Neural progenitor cell (in vitro differentiated cells): ENCODE results near the gene TRAPPC12. TPM values are rescaled to one million over a fixed set of nuclear protein-coding genes. Genes with fewer than 3 reads are reported as not detected.

Experiments
- DNase-seq: peaks from one replicate; pipeline ENCODE4 v3.0.0-alpha.2; 2016; ENCODE audit warnings: low spot score
- H2AFZ ChIP-seq: fragments of 200-600 bp; sonication (generic); replicated peaks from 2 replicates; pipeline ENCODE4 v1.6.1; 2016; ENCODE audit warnings: antibody characterized with exemption
- H3F3A ChIP-seq: fragments of 200-600 bp; sonication (generic); 2 replicates; pipeline ENCODE4 v1.6.1; 2016; ENCODE audit warnings: antibody characterized with exemption, low read depth
- H3K27ac ChIP-seq: fragments of 200-600 bp; sonication (generic); 2 replicates; pipeline ENCODE4 v1.5.1; 2016; ENCODE audit warnings: mild to moderate bottlenecking
- H3K27me3 ChIP-seq: fragments of 200-600 bp; sonication (generic); 2 replicates; pipeline ENCODE4 v1.6.1; 2016; ENCODE audit warnings: mild to moderate bottlenecking, moderate library complexity
- H3K36me3 ChIP-seq: fragments of 200-600 bp; sonication (generic); 2 replicates; pipeline ENCODE4 v1.5.1; 2016
- H3K4me1 ChIP-seq: fragments of 200-600 bp; sonication (generic); 2 replicates; pipeline ENCODE4 v1.6.1; 2016; ENCODE audit warnings: mixed run types
- H3K4me2 ChIP-seq: fragments of 200-600 bp; sonication (generic); 2 replicates; pipeline ENCODE4 v1.6.1; 2016
- H3K4me3 ChIP-seq: fragments of 200-600 bp; sonication (generic); 2 replicates; pipeline ENCODE4 v1.5.1; 2016
- H3K79me2 ChIP-seq: fragments of 200-600 bp; sonication (generic); 2 replicates; pipeline ENCODE4 v1.6.1; 2016; ENCODE audit warnings: low read depth
- H3K9ac ChIP-seq: fragments of 200-600 bp; sonication (generic); 2 replicates; pipeline ENCODE4 v1.6.1; 2016
- H3K9me3 ChIP-seq: fragments of 200-600 bp; sonication (generic); 2 replicates; pipeline ENCODE4 v1.5.1; 2016; ENCODE audit warnings: low read depth
- H4K20me1 ChIP-seq: fragments of 200-600 bp; sonication (generic); 2 replicates; pipeline ENCODE4 v1.6.1; 2016; ENCODE audit warnings: low read depth
- H3K27ac Mint-ChIP-seq: 3 replicates; pipeline ENCODE4 v1.8.0; 2021; ENCODE audit warnings: mixed read lengths
- H3K27me3 Mint-ChIP-seq: 2 replicates; pipeline ENCODE4 v1.8.0; 2022; ENCODE audit warnings: low read depth, mild to moderate bottlenecking, inconsistent platforms, moderate library complexity, mixed read lengths; ENCODE audit not compliant: insufficient read depth
- H3K36me3 Mint-ChIP-seq: 3 replicates; pipeline ENCODE4 v1.8.0; 2021; ENCODE audit warnings: mixed read lengths
- H3K4me1 Mint-ChIP-seq: 3 replicates; pipeline ENCODE4 v1.8.0; 2021; ENCODE audit warnings: mixed read lengths
- H3K4me3 Mint-ChIP-seq: 3 replicates; pipeline ENCODE4 v1.8.0; 2021; ENCODE audit warnings: mild to moderate bottlenecking, moderate library complexity, mixed read lengths
- H3K9me3 Mint-ChIP-seq: 3 replicates; pipeline ENCODE4 v1.8.0; 2020; ENCODE audit warnings: mixed read lengths
- EZH2 ChIP-seq: fragments of 200-600 bp; sonication (generic); IDR thresholded peaks from 2 replicates; pipeline ENCODE4 v1.6.1; 2017; ENCODE audit warnings: antibody characterized with exemption, mild to moderate bottlenecking, moderate library complexity
- EZH2phosphoT487 ChIP-seq: fragments of 200-600 bp; sonication (generic); IDR thresholded peaks from 2 replicates; pipeline ENCODE4 v1.6.1; 2017; ENCODE audit warnings: antibody characterized with exemption
- total RNA-seq: library from RNA; depleted of rRNA; stranded (reverse); fragments of >200 nt; gene quantifications from 2 replicates; pipeline ENCODE4 v1.2.3, GENCODE V29; 2015; ENCODE audit warnings: low replicate concordance
- TF ChIP-seq, protein P1 (sequence below): fragments of 200-600 bp; sonication (generic); IDR thresholded peaks from 2 replicates; pipeline ENCODE4 v1.5.1; 2017; ENCODE audit warnings: antibody characterized with exemption, mild to moderate bottlenecking

TRAPPC12 gene
- total RNA-seq, 1 donor from 2014 or later: 59.5 TPM

DNA sequence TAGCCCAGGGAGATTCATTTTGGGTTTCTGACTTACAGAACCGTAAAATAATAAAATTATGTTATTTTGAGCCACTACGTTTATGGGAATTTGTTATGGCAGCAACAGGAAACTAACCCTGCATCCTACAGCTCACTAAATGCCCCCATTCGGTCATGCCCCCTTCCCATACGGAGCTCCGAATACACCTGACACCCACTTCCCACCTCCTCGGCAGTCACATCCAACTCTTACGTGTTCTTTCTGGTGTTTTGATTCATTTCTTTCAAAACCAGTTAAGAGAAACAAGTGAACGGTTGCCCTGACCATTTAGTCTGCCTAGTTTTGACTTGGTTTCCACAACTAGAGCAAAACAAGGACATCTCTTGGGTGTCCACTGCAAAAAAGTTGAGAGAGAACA is 21.6 kb upstream of the TRAPPC12 start:
- Histone ChIP-seq H3K4me1 (peaks cover 9% of the 10 kb centered on the region), H3K4me3 (no peak overlapping the region), H3K36me3 (no peaks in the 10 kb centered on the region), H4K20me1 (peaks cover 23% of the 10 kb centered on the region), H3K9me3 (no peaks in the 10 kb centered on the region), H3K9ac (no peak overlapping the region), H3F3A (no peaks in the 10 kb centered on the region), H3K27ac (no peak overlapping the region), H3K4me2 (no peak overlapping the region), H3K79me2 (peaks cover 37% of the 10 kb centered on the region), H2AFZ (no peak overlapping the region), H3K27me3 (no peaks in the 10 kb centered on the region)
- peaks cover 2% of the 10 kb centered on the region for H3K27me3 Mint-ChIP-seq
- DNase-seq: no peak
- TF ChIP-seq EZH2phosphoT487 (no peak), EZH2 (no peak)
- TF ChIP-seq, protein P1, sequence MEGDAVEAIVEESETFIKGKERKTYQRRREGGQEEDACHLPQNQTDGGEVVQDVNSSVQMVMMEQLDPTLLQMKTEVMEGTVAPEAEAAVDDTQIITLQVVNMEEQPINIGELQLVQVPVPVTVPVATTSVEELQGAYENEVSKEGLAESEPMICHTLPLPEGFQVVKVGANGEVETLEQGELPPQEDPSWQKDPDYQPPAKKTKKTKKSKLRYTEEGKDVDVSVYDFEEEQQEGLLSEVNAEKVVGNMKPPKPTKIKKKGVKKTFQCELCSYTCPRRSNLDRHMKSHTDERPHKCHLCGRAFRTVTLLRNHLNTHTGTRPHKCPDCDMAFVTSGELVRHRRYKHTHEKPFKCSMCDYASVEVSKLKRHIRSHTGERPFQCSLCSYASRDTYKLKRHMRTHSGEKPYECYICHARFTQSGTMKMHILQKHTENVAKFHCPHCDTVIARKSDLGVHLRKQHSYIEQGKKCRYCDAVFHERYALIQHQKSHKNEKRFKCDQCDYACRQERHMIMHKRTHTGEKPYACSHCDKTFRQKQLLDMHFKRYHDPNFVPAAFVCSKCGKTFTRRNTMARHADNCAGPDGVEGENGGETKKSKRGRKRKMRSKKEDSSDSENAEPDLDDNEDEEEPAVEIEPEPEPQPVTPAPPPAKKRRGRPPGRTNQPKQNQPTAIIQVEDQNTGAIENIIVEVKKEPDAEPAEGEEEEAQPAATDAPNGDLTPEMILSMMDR: no peak
- H3K9me3 Mint-ChIP-seq: peaks cover 3% of the 10 kb centered on the region
- no peak overlapping the region for H3K4me3 Mint-ChIP-seq
- H3K27ac Mint-ChIP-seq: no peak overlapping the region
- peaks cover 20% of the 10 kb centered on the region for H3K4me1 Mint-ChIP-seq
- H3K36me3 Mint-ChIP-seq: peaks cover 6% of the 10 kb centered on the region

DNA sequence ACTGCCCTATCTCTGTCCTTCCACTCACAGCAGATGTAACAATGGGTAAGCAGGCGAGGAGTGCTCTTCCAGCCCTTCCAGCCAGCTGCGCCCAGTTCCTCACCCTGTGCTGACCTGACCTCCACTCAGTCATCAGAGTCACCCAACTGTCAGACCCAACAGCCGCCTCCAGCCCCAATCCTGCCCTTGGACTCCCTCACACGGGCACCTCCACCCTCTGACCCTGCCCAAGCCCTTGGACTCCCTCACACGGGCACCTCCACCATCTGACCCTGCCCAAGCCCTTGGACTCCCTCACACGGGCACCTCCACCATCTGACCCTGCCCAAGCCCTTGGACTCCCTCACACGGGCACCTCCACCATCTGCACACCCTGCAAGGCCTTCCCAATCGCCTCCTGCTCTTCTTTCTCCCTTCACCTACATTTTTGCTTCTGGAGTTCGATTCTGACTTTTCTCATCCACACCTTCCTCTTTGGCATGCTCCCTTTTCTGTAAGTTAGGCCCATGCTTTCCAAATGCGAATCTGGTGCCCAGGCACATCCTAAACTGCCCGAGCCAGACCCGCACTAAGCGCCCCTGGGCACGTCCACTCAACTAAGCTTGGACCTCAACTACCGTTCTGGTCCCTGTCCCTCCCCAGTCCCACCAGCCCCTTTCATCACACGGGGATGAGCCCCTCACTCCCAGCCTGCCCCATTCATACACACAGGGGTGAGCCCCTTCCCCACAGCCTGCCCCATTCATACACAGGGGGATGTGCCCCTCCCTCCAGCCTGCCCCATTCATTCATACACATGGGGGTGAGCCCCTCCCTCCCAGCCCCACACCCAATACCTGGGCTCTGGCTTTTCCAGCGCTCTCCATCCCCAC is 17.7 kb upstream of the TRAPPC12 start:
- Mint-ChIP-seq H3K27ac (peak overlapping the region; percentile 9), H3K9me3 (peaks cover 9% of the 10 kb centered on the region), H3K4me1 (peaks cover 33% of the 10 kb centered on the region), H3K27me3 (peaks cover 3% of the 10 kb centered on the region), H3K4me3 (peak overlapping the region; percentile 57), H3K36me3 (peaks cover 4% of the 10 kb centered on the region)
- no peaks in the 10 kb centered on the region for H3K9me3 ChIP-seq
- DNase-seq: no peak
- TF ChIP-seq, protein P1: no peak
- TF ChIP-seq EZH2phosphoT487: no peak
- H3K4me3 ChIP-seq: no peak overlapping the region
- no peak overlapping the region for H3K9ac ChIP-seq
- H3K4me2 ChIP-seq: no peak overlapping the region
- H3K27me3 ChIP-seq: no peaks in the 10 kb centered on the region
- no peak overlapping the region for H3K27ac ChIP-seq
- peaks cover 33% of the 10 kb centered on the region for H4K20me1 ChIP-seq
- H3K4me1 ChIP-seq: peaks cover 15% of the 10 kb centered on the region
- no peaks in the 10 kb centered on the region for H3K36me3 ChIP-seq
- peaks cover 57% of the 10 kb centered on the region for H3K79me2 ChIP-seq
- no peak overlapping the region for H2AFZ ChIP-seq
- peaks cover 3% of the 10 kb centered on the region for H3F3A ChIP-seq

DNA sequence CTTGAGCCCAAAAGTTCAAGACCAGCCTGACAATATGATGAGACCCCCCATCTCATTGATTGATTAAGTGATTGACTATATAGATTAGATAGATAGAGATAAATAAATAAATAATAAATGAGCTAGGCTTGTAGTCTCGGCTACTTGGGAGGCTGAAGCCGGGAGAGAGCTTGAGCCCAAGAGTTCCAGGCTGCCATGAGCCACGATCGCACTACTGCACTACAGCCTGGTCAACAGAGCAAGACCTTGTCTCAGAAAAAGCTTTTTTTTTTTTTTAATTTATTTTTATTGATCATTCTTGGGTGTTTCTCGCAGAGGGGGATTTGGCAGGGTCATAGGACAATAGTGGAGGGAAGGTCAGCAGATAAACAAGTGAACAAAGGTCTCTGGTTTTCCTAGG is 14.3 kb upstream of the TRAPPC12 start:
- H3K4me1 ChIP-seq: peaks cover 15% of the 10 kb centered on the region
- TF ChIP-seq, protein P1: no peak
- peaks cover 33% of the 10 kb centered on the region for H4K20me1 ChIP-seq

More for the DNA sequence above, 14.3 kb upstream of the TRAPPC12 start:
- Histone ChIP-seq H3K79me2 (peaks cover 61% of the 10 kb centered on the region), H3K9ac (no peak overlapping the region), H3K9me3 (no peaks in the 10 kb centered on the region), H3K27ac (no peak overlapping the region), H3K4me3 (no peak overlapping the region), H3K36me3 (no peaks in the 10 kb centered on the region), H3F3A (peaks cover 3% of the 10 kb centered on the region), H3K27me3 (no peaks in the 10 kb centered on the region), H2AFZ (no peak overlapping the region), H3K4me2 (no peak overlapping the region)
- H3K9me3 Mint-ChIP-seq: peaks cover 26% of the 10 kb centered on the region
- peaks cover 33% of the 10 kb centered on the region for H3K4me1 Mint-ChIP-seq
- H3K36me3 Mint-ChIP-seq: peaks cover 22% of the 10 kb centered on the region
- no peak overlapping the region for H3K4me3 Mint-ChIP-seq
- no peak overlapping the region for H3K27ac Mint-ChIP-seq
- H3K27me3 Mint-ChIP-seq: peaks cover 2% of the 10 kb centered on the region
- DNase-seq: no peak
